ENCODE data around the gene PCDH9. TPM values are rescaled to one million over a fixed set of nuclear protein-coding genes. Genes with fewer than 3 reads are reported as not detected.

PCDH9 gene
- total RNA-seq, 1 donor from 2014 or later, result 6.8 TPM

- H3K9ac ChIP-seq (ENCODE audit: low read depth in 1 of 3, low read length in 3 of 3), result no peak overlapping the region
- H3K4me3 ChIP-seq (ENCODE audit: low read length in 3 of 3), result no peak overlapping the region
- no peaks in the 10 kb centered on the region for H3K4me1 ChIP-seq (ENCODE audit: control insufficient read depth in 3 of 3, insufficient read depth in 3 of 3, low read length in 3 of 3)
- H3K27ac ChIP-seq (ENCODE audit: low read depth, low read length), result no peak overlapping the region
- no peaks in the 10 kb centered on the region for H3K27me3 ChIP-seq (ENCODE audit: control insufficient read depth in 3 of 3, insufficient read depth in 3 of 3, low read length in 3 of 3)
- H3K9me3 ChIP-seq (ENCODE audit: control insufficient read depth in 3 of 3, low read length in 3 of 3), result peaks cover 0 to 3% (median 3%) of the 10 kb centered on the region in 3 donors
- no peaks in the 10 kb centered on the region for H3K36me3 ChIP-seq (ENCODE audit: control insufficient read depth in 3 of 3, insufficient read depth in 3 of 3, low read length in 3 of 3)
Observed at GRCh38 chr13:66689037-66689619, 541.0 kb downstream of the PCDH9 start.

DNA sequence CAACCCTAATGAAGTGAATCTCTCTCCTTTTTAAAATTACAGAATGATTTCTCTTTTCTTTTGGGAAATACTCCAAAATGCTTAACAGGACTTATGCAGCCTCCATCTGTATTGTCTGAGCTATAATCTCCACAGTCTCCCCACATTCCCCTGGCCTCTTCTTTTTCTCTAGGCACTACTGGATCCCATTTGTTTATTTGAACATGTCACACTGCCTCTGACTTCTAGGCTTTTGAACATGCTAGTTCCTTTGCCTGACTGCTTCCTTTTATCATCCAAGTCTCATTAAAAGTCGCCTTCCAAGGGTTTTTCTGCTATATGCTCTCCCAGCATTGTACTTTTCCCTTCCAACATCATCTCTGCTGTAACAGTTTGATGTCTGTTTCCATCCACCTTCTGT is 548.7 kb downstream of the PCDH9 start:
- no peaks in the 10 kb centered on the region for H3K4me1 ChIP-seq (ENCODE audit: control insufficient read depth in 3 of 3, insufficient read depth in 3 of 3, low read length in 3 of 3)
- no peak overlapping the region for H3K4me3 ChIP-seq (ENCODE audit: low read length in 3 of 3)
- H3K27me3 ChIP-seq (ENCODE audit: control insufficient read depth in 3 of 3, insufficient read depth in 3 of 3, low read length in 3 of 3), result no peaks in the 10 kb centered on the region
- H3K9me3 ChIP-seq (ENCODE audit: control insufficient read depth in 3 of 3, low read length in 3 of 3), result peaks cover 0 to 3% (median 3%) of the 10 kb centered on the region in 3 donors
- no peak overlapping the region for H3K9ac ChIP-seq (ENCODE audit: low read depth in 1 of 3, low read length in 3 of 3)
- no peak overlapping the region for H3K27ac ChIP-seq (ENCODE audit: low read depth, low read length)
- no peaks in the 10 kb centered on the region for H3K36me3 ChIP-seq (ENCODE audit: control insufficient read depth in 3 of 3, insufficient read depth in 3 of 3, low read length in 3 of 3)

DNA sequence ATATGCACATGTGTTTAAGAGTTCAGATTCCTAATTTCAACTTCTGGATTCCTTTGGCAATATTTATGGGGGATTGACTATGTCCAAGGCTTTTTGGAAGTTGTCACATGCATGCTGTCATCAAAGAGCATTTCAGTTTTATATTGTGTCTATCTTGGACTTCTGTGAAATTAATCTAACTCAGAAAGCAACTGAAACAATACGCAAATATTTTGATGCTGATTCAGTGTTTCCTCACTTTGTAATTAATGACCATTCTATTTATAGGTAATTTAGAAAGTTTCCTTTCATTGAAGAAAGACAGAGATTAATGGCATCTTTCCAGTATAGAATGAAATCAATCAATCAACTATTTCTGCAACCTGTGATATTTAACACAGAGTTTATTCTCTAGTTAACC is 550.1 kb downstream of the PCDH9 start:
- Histone ChIP-seq H3K27ac (ENCODE audit: low read depth, low read length) (no peak overlapping the region), H3K4me1 (ENCODE audit: control insufficient read depth in 3 of 3, insufficient read depth in 3 of 3, low read length in 3 of 3) (no peaks in the 10 kb centered on the region), H3K36me3 (ENCODE audit: control insufficient read depth in 3 of 3, insufficient read depth in 3 of 3, low read length in 3 of 3) (no peaks in the 10 kb centered on the region), H3K27me3 (ENCODE audit: control insufficient read depth in 3 of 3, insufficient read depth in 3 of 3, low read length in 3 of 3) (no peaks in the 10 kb centered on the region), H3K4me3 (ENCODE audit: low read length in 3 of 3) (no peak overlapping the region), H3K9me3 (ENCODE audit: control insufficient read depth in 3 of 3, low read length in 3 of 3) (peaks cover 0 to 1% (median 0%) of the 10 kb centered on the region in 3 donors), H3K9ac (ENCODE audit: low read depth in 1 of 3, low read length in 3 of 3) (no peak overlapping the region)

- H3K4me1 ChIP-seq (ENCODE audit: control insufficient read depth in 3 of 3, insufficient read depth in 3 of 3, low read length in 3 of 3), result peaks cover 0 to 3% (median 2%) of the 10 kb centered on the region in 3 donors
- H3K36me3 ChIP-seq (ENCODE audit: control insufficient read depth in 3 of 3, insufficient read depth in 3 of 3, low read length in 3 of 3), result no peaks in the 10 kb centered on the region
- H3K27me3 ChIP-seq (ENCODE audit: control insufficient read depth in 3 of 3, insufficient read depth in 3 of 3, low read length in 3 of 3), result no peaks in the 10 kb centered on the region
- no peak overlapping the region for H3K27ac ChIP-seq (ENCODE audit: low read depth, low read length)
- no peak overlapping the region for H3K4me3 ChIP-seq (ENCODE audit: low read length in 3 of 3)
- no peaks in the 10 kb centered on the region for H3K9me3 ChIP-seq (ENCODE audit: control insufficient read depth in 3 of 3, low read length in 3 of 3)
- no peak overlapping the region for H3K9ac ChIP-seq (ENCODE audit: low read depth in 1 of 3, low read length in 3 of 3)
Observed at GRCh38 chr13:66675620-66676019, 554.5 kb downstream of the PCDH9 start.

GRCh38 chr13:66673401-66673800 is 556.7 kb downstream of the PCDH9 start:
- Histone ChIP-seq H3K4me1 (ENCODE audit: control insufficient read depth in 3 of 3, insufficient read depth in 3 of 3, low read length in 3 of 3) (peaks cover 0 to 3% (median 2%) of the 10 kb centered on the region in 3 donors), H3K4me3 (ENCODE audit: low read length in 3 of 3) (no peak overlapping the region), H3K36me3 (ENCODE audit: control insufficient read depth in 3 of 3, insufficient read depth in 3 of 3, low read length in 3 of 3) (no peaks in the 10 kb centered on the region), H3K9me3 (ENCODE audit: control insufficient read depth in 3 of 3, low read length in 3 of 3) (no peaks in the 10 kb centered on the region), H3K9ac (ENCODE audit: low read depth in 1 of 3, low read length in 3 of 3) (no peak overlapping the region), H3K27ac (ENCODE audit: low read depth, low read length) (no peak overlapping the region), H3K27me3 (ENCODE audit: control insufficient read depth in 3 of 3, insufficient read depth in 3 of 3, low read length in 3 of 3) (no peaks in the 10 kb centered on the region)

DNA sequence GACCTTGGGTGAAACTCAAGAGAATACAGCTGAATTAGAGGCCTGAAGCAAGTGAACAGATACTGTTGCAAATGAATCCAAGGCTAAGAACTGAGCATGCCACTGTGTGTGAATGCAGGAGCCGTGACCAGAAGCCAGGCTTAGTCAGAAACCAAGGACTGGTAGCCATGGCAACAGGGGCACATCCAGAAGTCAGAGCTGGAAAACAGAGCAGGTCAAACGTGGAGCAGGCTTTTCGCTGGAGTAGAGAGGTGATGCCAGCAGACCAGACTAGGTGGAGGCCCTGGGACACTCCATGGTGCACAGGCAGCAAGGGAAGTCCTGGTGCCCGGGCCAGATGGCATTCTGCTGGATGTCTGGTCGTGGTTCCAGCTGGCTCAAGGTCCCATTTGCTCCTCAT is 564.1 kb downstream of the PCDH9 start:
- no peak overlapping the region for H3K9ac ChIP-seq (ENCODE audit: low read depth in 1 of 3, low read length in 3 of 3)
- no peaks in the 10 kb centered on the region for H3K36me3 ChIP-seq (ENCODE audit: control insufficient read depth in 3 of 3, insufficient read depth in 3 of 3, low read length in 3 of 3)
- peaks cover 0 to 5% (median 2%) of the 10 kb centered on the region in 3 donors for H3K4me1 ChIP-seq (ENCODE audit: control insufficient read depth in 3 of 3, insufficient read depth in 3 of 3, low read length in 3 of 3)
- H3K4me3 ChIP-seq (ENCODE audit: low read length in 3 of 3), result no peak overlapping the region
- H3K27ac ChIP-seq (ENCODE audit: low read depth, low read length), result no peak overlapping the region
- no peaks in the 10 kb centered on the region for H3K9me3 ChIP-seq (ENCODE audit: control insufficient read depth in 3 of 3, low read length in 3 of 3)
- no peaks in the 10 kb centered on the region for H3K27me3 ChIP-seq (ENCODE audit: control insufficient read depth in 3 of 3, insufficient read depth in 3 of 3, low read length in 3 of 3)

GRCh38 chr13:66663711-66664110 is 566.4 kb downstream of the PCDH9 start:
- no peaks in the 10 kb centered on the region for H3K27me3 ChIP-seq (ENCODE audit: control insufficient read depth in 3 of 3, insufficient read depth in 3 of 3, low read length in 3 of 3)
- H3K9me3 ChIP-seq (ENCODE audit: control insufficient read depth in 3 of 3, low read length in 3 of 3), result no peaks in the 10 kb centered on the region
- H3K4me1 ChIP-seq (ENCODE audit: control insufficient read depth in 3 of 3, insufficient read depth in 3 of 3, low read length in 3 of 3), result peaks cover 7 to 10% (median 8%) of the 10 kb centered on the region in 3 donors
- no peak overlapping the region for H3K4me3 ChIP-seq (ENCODE audit: low read length in 3 of 3)
- H3K9ac ChIP-seq (ENCODE audit: low read depth in 1 of 3, low read length in 3 of 3), result no peak overlapping the region
- H3K36me3 ChIP-seq (ENCODE audit: control insufficient read depth in 3 of 3, insufficient read depth in 3 of 3, low read length in 3 of 3), result no peaks in the 10 kb centered on the region
- H3K27ac ChIP-seq (ENCODE audit: low read depth, low read length), result no peak overlapping the region

- Histone ChIP-seq H3K9me3 (ENCODE audit: control insufficient read depth in 3 of 3, low read length in 3 of 3) (no peaks in the 10 kb centered on the region), H3K9ac (ENCODE audit: low read depth in 1 of 3, low read length in 3 of 3) (no peak overlapping the region), H3K36me3 (ENCODE audit: control insufficient read depth in 3 of 3, insufficient read depth in 3 of 3, low read length in 3 of 3) (no peaks in the 10 kb centered on the region), H3K27ac (ENCODE audit: low read depth, low read length) (no peak overlapping the region), H3K27me3 (ENCODE audit: control insufficient read depth in 3 of 3, insufficient read depth in 3 of 3, low read length in 3 of 3) (no peaks in the 10 kb centered on the region), H3K4me3 (ENCODE audit: low read length in 3 of 3) (no peak overlapping the region), H3K4me1 (ENCODE audit: control insufficient read depth in 3 of 3, insufficient read depth in 3 of 3, low read length in 3 of 3) (peaks cover 7 to 10% (median 8%) of the 10 kb centered on the region in 3 donors)
Observed at GRCh38 chr13:66663206-66663605, 566.9 kb downstream of the PCDH9 start.

- Histone ChIP-seq H3K4me1 (ENCODE audit: control insufficient read depth in 3 of 3, insufficient read depth in 3 of 3, low read length in 3 of 3) (peaks cover 7 to 10% (median 8%) of the 10 kb centered on the region in 3 donors), H3K9ac (ENCODE audit: low read depth in 1 of 3, low read length in 3 of 3) (no peak overlapping the region), H3K36me3 (ENCODE audit: control insufficient read depth in 3 of 3, insufficient read depth in 3 of 3, low read length in 3 of 3) (no peaks in the 10 kb centered on the region), H3K27ac (ENCODE audit: low read depth, low read length) (no peak overlapping the region), H3K9me3 (ENCODE audit: control insufficient read depth in 3 of 3, low read length in 3 of 3) (no peaks in the 10 kb centered on the region), H3K4me3 (ENCODE audit: low read length in 3 of 3) (no peak overlapping the region), H3K27me3 (ENCODE audit: control insufficient read depth in 3 of 3, insufficient read depth in 3 of 3, low read length in 3 of 3) (no peaks in the 10 kb centered on the region)
Observed at GRCh38 chr13:66661336-66661735, 568.8 kb downstream of the PCDH9 start.

- Histone ChIP-seq H3K9ac (ENCODE audit: low read depth in 1 of 3, low read length in 3 of 3) (no peak overlapping the region), H3K9me3 (ENCODE audit: control insufficient read depth in 3 of 3, low read length in 3 of 3) (no peaks in the 10 kb centered on the region), H3K27ac (ENCODE audit: low read depth, low read length) (no peak overlapping the region), H3K4me1 (ENCODE audit: control insufficient read depth in 3 of 3, insufficient read depth in 3 of 3, low read length in 3 of 3) (peaks cover 4 to 8% (median 5%) of the 10 kb centered on the region in 3 donors), H3K27me3 (ENCODE audit: control insufficient read depth in 3 of 3, insufficient read depth in 3 of 3, low read length in 3 of 3) (no peaks in the 10 kb centered on the region), H3K4me3 (ENCODE audit: low read length in 3 of 3) (no peak overlapping the region), H3K36me3 (ENCODE audit: control insufficient read depth in 3 of 3, insufficient read depth in 3 of 3, low read length in 3 of 3) (no peaks in the 10 kb centered on the region)
Observed at GRCh38 chr13:66660468-66660813, 569.7 kb downstream of the PCDH9 start.
